ENCODE results near the gene PKM. TPM values are rescaled to one million over a fixed set of nuclear protein-coding genes. Genes with fewer than 3 reads are reported as not detected.

The PKM gene
- total and polyA plus RNA-seq, 9 of the 15 experiments (the other 6 are each of a cell fraction or from before 2014, with no cell fraction given) = 140 to 825 (median 383) TPM

DNA sequence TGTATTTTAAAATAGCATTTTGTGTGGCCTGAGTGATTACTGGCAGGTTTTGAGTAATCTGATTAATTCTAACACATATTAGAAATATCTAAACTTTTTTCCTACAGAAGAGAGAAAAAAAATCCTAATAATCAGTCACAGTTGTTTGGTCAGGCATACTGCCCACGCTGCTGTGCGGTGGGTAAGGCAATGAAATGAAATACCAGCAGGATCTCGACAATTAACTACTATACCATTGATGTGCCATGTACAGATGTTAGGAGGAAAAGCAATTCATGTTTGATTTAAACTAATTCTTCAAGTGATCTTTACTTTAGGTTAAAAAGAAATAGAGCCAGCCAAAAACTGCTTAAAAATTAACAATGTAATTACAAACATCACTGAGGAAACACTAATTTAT, 38.6 kb downstream of the PKM start:
- intact Hi-C loops (cut with micrococcal nuclease) = no loop called here
- in situ Hi-C loops (cut with MboI) = no loop called here
- no peak for FAIRE-seq
- no peak for ATAC-seq
- no peak overlapping the region for H3K9ac ChIP-seq (ENCODE audit: insufficient read depth in 1 of 2, low read depth in 2 of 2, low read length in 2 of 2)
- POLR2A ChIA-PET = no interaction called here
- H3K9me3 ChIP-seq (replicated peaks; ENCODE audit: control insufficient read depth, insufficient read depth, low read depth, low read length) = no peaks in the 10 kb centered on the region
- WGBS (ENCODE audit: insufficient coverage, low coverage, missing lambda C conversion rate) = 23% methylated on average over 3 of the region's 3 CpGs
- no peak overlapping the region for H2AFZ ChIP-seq (ENCODE audit: low read depth, low read length)
- H3K4me1 ChIP-seq (replicated peaks in 1 of 2; ENCODE audit: control insufficient read depth in 2 of 2, insufficient read depth in 2 of 2, low read length in 2 of 2) = peaks cover 5 to 10% of the 10 kb centered on the region in 2 experiments; a peak in 4 of 5 replicates
- H3K4me3 ChIP-seq = no peak overlapping the region
- no peak overlapping the region for H3K27ac ChIP-seq (ENCODE audit: extremely low read depth, low read depth, low read length)
- H4K20me1 ChIP-seq (replicated peaks; ENCODE audit: control insufficient read depth, insufficient read depth, low read length) = no peaks in the 10 kb centered on the region; the same call in 1 of the 2 replicates
- TF ChIP-seq, protein P1, sequence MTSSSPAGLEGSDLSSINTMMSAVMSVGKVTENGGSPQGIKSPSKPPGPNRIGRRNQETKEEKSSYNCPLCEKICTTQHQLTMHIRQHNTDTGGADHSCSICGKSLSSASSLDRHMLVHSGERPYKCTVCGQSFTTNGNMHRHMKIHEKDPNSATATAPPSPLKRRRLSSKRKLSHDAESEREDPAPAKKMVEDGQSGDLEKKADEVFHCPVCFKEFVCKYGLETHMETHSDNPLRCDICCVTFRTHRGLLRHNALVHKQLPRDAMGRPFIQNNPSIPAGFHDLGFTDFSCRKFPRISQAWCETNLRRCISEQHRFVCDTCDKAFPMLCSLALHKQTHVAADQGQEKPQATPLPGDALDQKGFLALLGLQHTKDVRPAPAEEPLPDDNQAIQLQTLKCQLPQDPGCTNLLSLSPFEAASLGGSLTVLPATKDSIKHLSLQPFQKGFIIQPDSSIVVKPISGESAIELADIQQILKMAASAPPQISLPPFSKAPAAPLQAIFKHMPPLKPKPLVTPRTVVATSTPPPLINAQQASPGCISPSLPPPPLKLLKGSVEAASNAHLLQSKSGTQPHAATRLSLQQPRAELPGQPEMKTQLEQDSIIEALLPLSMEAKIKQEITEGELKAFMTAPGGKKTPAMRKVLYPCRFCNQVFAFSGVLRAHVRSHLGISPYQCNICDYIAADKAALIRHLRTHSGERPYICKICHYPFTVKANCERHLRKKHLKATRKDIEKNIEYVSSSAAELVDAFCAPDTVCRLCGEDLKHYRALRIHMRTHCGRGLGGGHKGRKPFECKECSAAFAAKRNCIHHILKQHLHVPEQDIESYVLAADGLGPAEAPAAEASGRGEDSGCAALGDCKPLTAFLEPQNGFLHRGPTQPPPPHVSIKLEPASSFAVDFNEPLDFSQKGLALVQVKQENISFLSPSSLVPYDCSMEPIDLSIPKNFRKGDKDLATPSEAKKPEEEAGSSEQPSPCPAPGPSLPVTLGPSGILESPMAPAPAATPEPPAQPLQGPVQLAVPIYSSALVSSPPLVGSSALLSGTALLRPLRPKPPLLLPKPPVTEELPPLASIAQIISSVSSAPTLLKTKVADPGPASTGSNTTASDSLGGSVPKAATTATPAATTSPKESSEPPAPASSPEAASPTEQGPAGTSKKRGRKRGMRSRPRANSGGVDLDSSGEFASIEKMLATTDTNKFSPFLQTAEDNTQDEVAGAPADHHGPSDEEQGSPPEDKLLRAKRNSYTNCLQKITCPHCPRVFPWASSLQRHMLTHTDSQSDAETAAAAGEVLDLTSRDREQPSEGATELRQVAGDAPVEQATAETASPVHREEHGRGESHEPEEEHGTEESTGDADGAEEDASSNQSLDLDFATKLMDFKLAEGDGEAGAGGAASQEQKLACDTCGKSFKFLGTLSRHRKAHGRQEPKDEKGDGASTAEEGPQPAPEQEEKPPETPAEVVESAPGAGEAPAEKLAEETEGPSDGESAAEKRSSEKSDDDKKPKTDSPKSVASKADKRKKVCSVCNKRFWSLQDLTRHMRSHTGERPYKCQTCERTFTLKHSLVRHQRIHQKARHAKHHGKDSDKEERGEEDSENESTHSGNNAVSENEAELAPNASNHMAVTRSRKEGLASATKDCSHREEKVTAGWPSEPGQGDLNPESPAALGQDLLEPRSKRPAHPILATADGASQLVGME (CRISPR knock-in tag; IDR thresholded peaks at IDR 0.05) = no peak
- TF ChIP-seq STAT5A (IDR thresholded peaks at IDR 0.05; ENCODE audit: borderline replicate concordance, low read length) = no peak
- no peak for TF ChIP-seq NCOR1 (IDR thresholded peaks at IDR 0.05)
- TF ChIP-seq CREM (IDR thresholded peaks at IDR 0.05; ENCODE audit: low read depth) = no peak
- no peak for TF ChIP-seq MIER1 (IDR thresholded peaks at IDR 0.05; ENCODE audit: low read depth)
- no peak overlapping the region for H3K4me2 ChIP-seq (ENCODE audit: insufficient read depth, low read length)
- BruUV-seq (replicated peaks) = no TSS peak
- CTCF ChIA-PET (ENCODE audit: low intra/inter-chr PET ratio) = no interaction called here
- H3K9me1 ChIP-seq (ENCODE audit: control insufficient read depth, insufficient read depth, low read length) = no peaks in the 10 kb centered on the region
- no peak for DNase-seq (ENCODE audit: extremely low read depth in 1 of 4, low spot score in 3 of 4)
- H3K36me3 ChIP-seq (ENCODE audit: control insufficient read depth, insufficient read depth, low read length) = no peaks in the 10 kb centered on the region
- H3K27me3 ChIP-seq (ENCODE audit: control insufficient read depth in 2 of 2, insufficient read depth in 2 of 2, low read length in 2 of 2) = peaks cover 8 to 16% of the 10 kb centered on the region in 2 experiments; a peak in 3 of 5 replicates
- no peaks in the 10 kb centered on the region for H3K79me2 ChIP-seq (ENCODE audit: control insufficient read depth, insufficient read depth, low read length)
